Panc1 (cell line): ENCODE measurements around the gene IGSF23. TPM values are rescaled to one million over a fixed set of nuclear protein-coding genes. Genes with fewer than 3 reads are reported as not detected.

Source experiments
- ATAC-seq: fragments of 200-7000 bp; cut with Tn5 transposase; 2 replicates; pipeline ENCODE4 v1.9.1; 2020; ENCODE audit warnings: mild to moderate bottlenecking, moderate library complexity
- BruUV-seq: library from RNA; stranded (reverse); fragments of 400-500 nt; replicated peaks from 2 replicates; lab custom pipeline; 2021; lab: Mats Ljungman, UMichigan
- CTCF ChIA-PET: fragments of 300-600 bp; sonication (Branson Sonifier 250); formaldehyde crosslinking; loops from one replicate; lab custom pipeline; 2022; ENCODE audit warnings: antibody characterized with exemption; lab: Charles Lee
- POLR2A ChIA-PET: fragments of 300-600 bp; sonication (Branson Sonifier 250); formaldehyde crosslinking; loops from one replicate; lab custom pipeline; 2022; ENCODE audit warnings: antibody characterized with exemption; lab: Charles Lee
- DNase-seq: peaks from one replicate; pipeline ENCODE4 v3.0.0-alpha.2; 2010; ENCODE audit warnings: low read depth, low spot score
- H3K27ac ChIP-seq: 2 replicates; pipeline ENCODE4 v1.5.1; 2011; ENCODE audit warnings: mild to moderate bottlenecking, low read length, inconsistent platforms
- H3K27me3 ChIP-seq: fragments of 200-500 bp; sonication (Bioruptor generic); 2 replicates; pipeline ENCODE4 v1.6.0; 2014; ENCODE audit warnings: low read length, inconsistent platforms; ENCODE audit not compliant: control insufficient read depth, insufficient read depth
- H3K36me3 ChIP-seq: fragments of 200-500 bp; sonication (Bioruptor generic); 2 replicates; pipeline ENCODE4 v1.5.1; 2014; ENCODE audit warnings: inconsistent platforms, mild to moderate bottlenecking, low read length, moderate library complexity; ENCODE audit not compliant: control insufficient read depth, insufficient read depth
- H3K4me1 ChIP-seq: 2 replicates; pipeline ENCODE4 v1.5.1; 2011; ENCODE audit warnings: inconsistent platforms, mild to moderate bottlenecking, low read length, moderate library complexity; ENCODE audit not compliant: control insufficient read depth, insufficient read depth
- H3K4me3 ChIP-seq, 2 experiments: 2 replicates each; pipeline ENCODE4 v1.5.1; 2011 to 2012; ENCODE audit warnings: low read depth in 2 of 2, low read length in 2 of 2, mild to moderate bottlenecking in 2 of 2, inconsistent platforms in 1 of 2, moderate library complexity in 1 of 2
- H3K9me3 ChIP-seq: fragments of 200-500 bp; sonication (Bioruptor generic); 2 replicates; pipeline ENCODE4 v1.5.1; 2014; ENCODE audit warnings: low read depth, mild to moderate bottlenecking, inconsistent platforms, low read length, moderate library complexity; ENCODE audit not compliant: control insufficient read depth, insufficient read depth
- CTCF ChIP-seq: fragments of 450-650 bp; IDR thresholded peaks from 2 replicates; pipeline ENCODE4 v1.5.1; 2017; ENCODE audit warnings: mild to moderate bottlenecking
- POLR2AphosphoS5 ChIP-seq: IDR thresholded peaks from 2 replicates; pipeline ENCODE4 v1.6.1; 2012; ENCODE audit warnings: mild to moderate bottlenecking, low read depth, low read length, moderate library complexity
- REST ChIP-seq, 2 experiments: IDR thresholded peaks; 2 replicates each; pipeline ENCODE4 v1.6.1; 2011 to 2012; ENCODE audit warnings: low read depth in 2 of 2, control low read depth in 1 of 2, low read length in 1 of 2, mild to moderate bottlenecking in 1 of 2, moderate library complexity in 1 of 2; ENCODE audit not compliant: insufficient read depth in 1 of 2
- SIN3A ChIP-seq: IDR thresholded peaks from 2 replicates; pipeline ENCODE4 v1.6.1; 2012; ENCODE audit warnings: low read depth, mild to moderate bottlenecking, low read length, moderate library complexity, borderline replicate concordance; ENCODE audit not compliant: insufficient read depth
- TCF7L2 ChIP-seq: IDR thresholded peaks from 2 replicates; pipeline ENCODE4 v1.6.1; 2011; ENCODE audit warnings: mild to moderate bottlenecking, low read depth, low read length, inconsistent platforms
- in situ Hi-C: cut with HindIII; loops from 2 replicates; pipeline ENCODE4 v1.10.0; 2016; ENCODE audit warnings: low sequenced_read_pairs, low pct_unique_long_range_greater_than_20kb
- intact Hi-C: fragments of 100-400 bp; cut with micrococcal nuclease; formaldehyde crosslinking; loops from one replicate; pipeline ENCODE4 v1.10.0; 2022; ENCODE audit not compliant: unreplicated experiment
- total RNA-seq: library from RNA; stranded (reverse); gene quantifications from one replicate; pipeline ENCODE4 v1.2.1, GENCODE V29; 2021; ENCODE audit not compliant: unreplicated experiment

Gene IGSF23
- total RNA-seq, 1 experiment from 2014 or later, result not detected

GRCh38 chr19:44611812-44612295 is 1.5 kb upstream of the IGSF23 start:
- Histone ChIP-seq H3K4me1 (no peaks in the 10 kb centered on the region), H3K27ac (no peak overlapping the region), H3K4me3 (no peak overlapping the region), H3K36me3 (no peaks in the 10 kb centered on the region), H3K27me3 (no peaks in the 10 kb centered on the region), H3K9me3 (no peaks in the 10 kb centered on the region)
- POLR2A ChIA-PET, result no interaction called here
- intact Hi-C loops, result no loop called here
- TF ChIP-seq POLR2AphosphoS5 (no peak), TCF7L2 (no peak), SIN3A (no peak), CTCF (no peak)
- no peak for ATAC-seq
- in situ Hi-C loops, result no loop called here
- BruUV-seq, result no TSS peak
- no peak for DNase-seq
- CTCF ChIA-PET, result no interaction called here

- Histone ChIP-seq H3K4me3 (no peak overlapping the region), H3K9me3 (no peaks in the 10 kb centered on the region), H3K36me3 (no peaks in the 10 kb centered on the region), H3K4me1 (no peaks in the 10 kb centered on the region), H3K27ac (no peak overlapping the region), H3K27me3 (no peaks in the 10 kb centered on the region)
- intact Hi-C loops (no loop called here), in situ Hi-C loops (no loop called here)
- TF ChIP-seq CTCF (no peak), SIN3A (no peak), POLR2AphosphoS5 (no peak), TCF7L2 (no peak), REST (IDR thresholded peaks at IDR 0.05; ENCODE audit: insufficient read depth in 1 of 2, low read depth in 2 of 2, low read length in 1 of 2) (no peak)
- ATAC-seq (no peak), DNase-seq (no peak)
- ChIA-PET POLR2A (no interaction called here), CTCF (no interaction called here)
- no TSS peak for BruUV-seq
These were observed 950 bp downstream of the IGSF23 start for GRCh38 chr19:44614313-44614712.
